A549 (cell line): ENCODE measurements around the gene ZNF526. TPM values are rescaled to one million over a fixed set of nuclear protein-coding genes. Genes with fewer than 3 reads are reported as not detected.

Experiments
- ATAC-seq, 2 experiments: fragments of 200-7000 bp in 1 of 2; fragments of >200 bp in 1 of 2; cut with Nextera tagmentation in 1 of 2; cut with Tn5 transposase in 1 of 2; 3 replicates each; pipeline versions ENCODE4 v1.8.0 to v1.9.1; 2018 to 2020; ENCODE audit warnings: mild to moderate bottlenecking in 1 of 2, moderate library complexity in 1 of 2
- CTCF ChIA-PET: fragments of 300-600 bp; sonication (Branson Sonifier 250); formaldehyde crosslinking; extraction: SDS; loops from one replicate; lab custom pipeline; 2021; ENCODE audit warnings: antibody characterized with exemption, inconsistent platforms; lab: Yijun Ruan, JAX
- POLR2A ChIA-PET: fragments of 350-600 bp; formaldehyde crosslinking; extraction: SDS; loops from one replicate; lab custom pipeline; 2021; ENCODE audit warnings: antibody characterized with exemption, inconsistent platforms; lab: Yijun Ruan, JAX
- DNase-seq, 2 experiments: peaks; one replicate each; pipeline versions ENCODE4 v3.0.0 to v3.0.0-alpha.2; 2011 to 2016; ENCODE audit warnings: low read depth in 1 of 2, low spot score in 1 of 2
- FAIRE-seq: peaks from 2 replicates; lab custom pipeline; 2011; peaks lifted over from hg19 to GRCh38; lab: Jason Lieb, UNC
- H3K27ac ChIP-seq, 2 experiments: fragments of >200 bp; sonication (Bioruptor Twin); formaldehyde crosslinking; 3 replicates each; pipeline ENCODE4 v1.5.1; 2016 to 2017
- H3K4me1 ChIP-seq: fragments of >200 bp; sonication (Bioruptor Twin); formaldehyde crosslinking; 3 replicates; pipeline ENCODE4 v1.6.1; 2016
- H3K4me2 ChIP-seq: fragments of >200 bp; sonication (Bioruptor Twin); formaldehyde crosslinking; 3 replicates; pipeline ENCODE4 v1.6.1; 2016
- H3K4me3 ChIP-seq: fragments of >200 bp; sonication (Bioruptor Twin); formaldehyde crosslinking; 3 replicates; pipeline ENCODE4 v1.5.1; 2016
- H3K9me3 ChIP-seq: fragments of >200 bp; sonication (Bioruptor Twin); formaldehyde crosslinking; 3 replicates; pipeline ENCODE4 v1.6.1; 2016
- BHLHE40 ChIP-seq: IDR thresholded peaks from 2 replicates; pipeline ENCODE4 v1.6.1; 2012; ENCODE audit warnings: low read depth, low read length, inconsistent platforms
- ESRRA ChIP-seq: fragments of 150-350 bp; IDR thresholded peaks from 2 replicates; pipeline ENCODE4 v1.6.1; 2014; ENCODE audit warnings: mild to moderate bottlenecking, low read length, borderline replicate concordance
- GATA3 ChIP-seq: IDR thresholded peaks from 2 replicates; pipeline ENCODE4 v1.6.1; 2012; ENCODE audit warnings: borderline replicate concordance
- KDM1A ChIP-seq: fragments of 200-600 bp; sonication (generic); IDR thresholded peaks from 2 replicates; pipeline ENCODE4 v1.6.1; 2016; ENCODE audit warnings: low read depth, mild to moderate bottlenecking
- MAZ ChIP-seq: fragments of 150-350 bp; IDR thresholded peaks from 2 replicates; pipeline ENCODE4 v1.6.1; 2014; ENCODE audit warnings: antibody characterized with exemption, low read depth, low read length, borderline replicate concordance
- MYC ChIP-seq: IDR thresholded peaks from 2 replicates; pipeline ENCODE4 v1.6.1; 2012; ENCODE audit warnings: mild to moderate bottlenecking, inconsistent platforms, low read length, improper control_type of control experiment, borderline replicate concordance
- POLR2AphosphoS2 ChIP-seq: conservative IDR thresholded peaks from 2 replicates; pipeline ENCODE4 v1.6.1; 2012; ENCODE audit warnings: low read length, improper control_type of control experiment, inconsistent platforms
- SMC3 ChIP-seq: fragments of >200 bp; sonication (Bioruptor Twin); formaldehyde crosslinking; IDR thresholded peaks from 3 replicates; pipeline ENCODE4 v1.6.1; 2018; ENCODE audit warnings: inconsistent platforms
- SREBF2 ChIP-seq: fragments of 450-650 bp; IDR thresholded peaks from 2 replicates; pipeline ENCODE4 v1.6.1; 2014; ENCODE audit warnings: mild to moderate bottlenecking, moderate library complexity
- TFCP2L1 ChIP-seq: fragments of 250-450 bp; sonication (Bioruptor Pico); IDR thresholded peaks from 2 replicates; pipeline ENCODE4 v1.5.0; 2021; ENCODE audit warnings: mild to moderate bottlenecking
- TP53 ChIP-seq: fragments of 250-450 bp; sonication (Bioruptor Pico); IDR thresholded peaks from 2 replicates; pipeline ENCODE4 v1.5.0; 2021; ENCODE audit warnings: mild to moderate bottlenecking, moderate library complexity
- ZFP36 ChIP-seq: fragments of 450-650 bp; IDR thresholded peaks from 2 replicates; pipeline ENCODE4 v1.6.1; 2014; ENCODE audit warnings: borderline replicate concordance; ENCODE audit not compliant: partially characterized antibody
- ZSCAN20 ChIP-seq: fragments of 250-450 bp; sonication (Bioruptor Pico); IDR thresholded peaks from 2 replicates; pipeline ENCODE4 v1.8.0; 2022; ENCODE audit warnings: mild to moderate bottlenecking, moderate library complexity
- WGBS: methylation state at CpG from one replicate; pipeline ENCODE4 v1.1.6; 2017; ENCODE audit errors: missing lambda C conversion rate; 5-methylcytosine and 5-hydroxymethylcytosine counted together
- polyA plus RNA-seq, 4 experiments: library from polyadenylated mRNA; depleted of rRNA in 3 of 4; stranded (reverse); fragments of >200 nt; fragmentation: RNase III in 1 of 4; extraction: RNeasy Plus Mini Kit Qiagen cat#74134 plus additional on column Dnase treatment in 1 of 4; gene quantifications; 2 replicates in 3 of 4; 3 replicates in 1 of 4; pipeline ENCODE4 v1.2.3, GENCODE V29; 2011 to 2017
- TF ChIP-seq, protein P1 (sequence below): IDR thresholded peaks from 2 replicates; pipeline ENCODE4 v1.6.1; 2012; ENCODE audit warnings: low read depth, borderline replicate concordance
- TF ChIP-seq, protein P2 (sequence below): fragments of >200 bp; sonication (Bioruptor Twin); formaldehyde crosslinking; IDR thresholded peaks from 3 replicates; pipeline ENCODE4 v1.6.1; 2016
- TF ChIP-seq, protein P3 (sequence below): fragments of >200 bp; sonication (Bioruptor Twin); formaldehyde crosslinking; IDR thresholded peaks from 3 replicates; pipeline ENCODE4 v1.5.1; 2016
- TF ChIP-seq, protein P4 (sequence below): IDR thresholded peaks from 2 replicates; pipeline ENCODE4 v1.6.1; 2012
- TF ChIP-seq, protein P5 (sequence below): IDR thresholded peaks from 2 replicates; pipeline ENCODE4 v1.6.1; 2012

Gene ZNF526
- polyA plus RNA-seq, 2 of the 4 experiments (the other 2 are of a cell fraction): 7.1 to 12.9 TPM

- TF ChIP-seq ZFP36: no peak
- TF ChIP-seq, protein P1, sequence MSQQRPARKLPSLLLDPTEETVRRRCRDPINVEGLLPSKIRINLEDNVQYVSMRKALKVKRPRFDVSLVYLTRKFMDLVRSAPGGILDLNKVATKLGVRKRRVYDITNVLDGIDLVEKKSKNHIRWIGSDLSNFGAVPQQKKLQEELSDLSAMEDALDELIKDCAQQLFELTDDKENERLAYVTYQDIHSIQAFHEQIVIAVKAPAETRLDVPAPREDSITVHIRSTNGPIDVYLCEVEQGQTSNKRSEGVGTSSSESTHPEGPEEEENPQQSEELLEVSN: no peak
- TF ChIP-seq, all 56 proteins: peak for 0
- Histone ChIP-seq H3K4me2 (no peak overlapping the region), H3K27ac (no peak overlapping the region), H3K9me3 (no peaks in the 10 kb centered on the region), H3K4me1 (peaks cover 81% of the 10 kb centered on the region), H3K4me3 (no peak overlapping the region)
- DNase-seq (no peak), FAIRE-seq (no peak), ATAC-seq (no peak)
- 92% methylated on average over 36 of the region's 36 CpGs for WGBS
- ChIA-PET POLR2A (interaction anchor here (0.8 kb wide), 1 partner anchor 30 kb away, joined by 3 read pairs; the partner anchor contains the start of gene ZNF526), CTCF (interaction anchor here (0.6 to 21.7 kb wide), 10 partner anchors 9 to 141 kb away, joined by 3 to 616 read pairs (median 26); partner anchors contain the start of genes CIC, PAFAH1B3, POU2F2 and PRR19)
These were observed 29.1 kb downstream of the ZNF526 start for GRCh38 chr19:42249149-42249750.

- no peak overlapping the region for H3K4me3 ChIP-seq
- POLR2A ChIA-PET: no interaction called here
- 87% methylated on average over 6 of the region's 6 CpGs for WGBS
- FAIRE-seq (no peak), DNase-seq (no peak), ATAC-seq (no peak)
- peak overlapping the region in 1 of 2 experiments; percentile 94; a peak in 3 of 6 replicates for H3K27ac ChIP-seq
- H3K4me1 ChIP-seq: peaks cover 81% of the 10 kb centered on the region
- CTCF ChIA-PET: interaction anchor here (0.6 to 21.7 kb wide), 11 partner anchors 9 to 141 kb away, joined by 3 to 616 read pairs (median 7); partner anchors contain the start of genes CIC, PAFAH1B3, POU2F2 and PRR19
- TF ChIP-seq POLR2AphosphoS2: 0 out of 2 replicates have a peak, but pooled peaks have one; percentile 43
- TF ChIP-seq, protein P2, sequence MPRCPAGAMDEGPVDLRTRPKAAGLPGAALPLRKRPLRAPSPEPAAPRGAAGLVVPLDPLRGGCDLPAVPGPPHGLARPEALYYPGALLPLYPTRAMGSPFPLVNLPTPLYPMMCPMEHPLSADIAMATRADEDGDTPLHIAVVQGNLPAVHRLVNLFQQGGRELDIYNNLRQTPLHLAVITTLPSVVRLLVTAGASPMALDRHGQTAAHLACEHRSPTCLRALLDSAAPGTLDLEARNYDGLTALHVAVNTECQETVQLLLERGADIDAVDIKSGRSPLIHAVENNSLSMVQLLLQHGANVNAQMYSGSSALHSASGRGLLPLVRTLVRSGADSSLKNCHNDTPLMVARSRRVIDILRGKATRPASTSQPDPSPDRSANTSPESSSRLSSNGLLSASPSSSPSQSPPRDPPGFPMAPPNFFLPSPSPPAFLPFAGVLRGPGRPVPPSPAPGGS: no peak
- H3K4me2 ChIP-seq: peak overlapping the region; percentile 92; the same call in 1 of the 3 replicates
- no peaks in the 10 kb centered on the region for H3K9me3 ChIP-seq
These were observed 29.7 kb downstream of the ZNF526 start for GRCh38 chr19:42249769-42250168.

DNA sequence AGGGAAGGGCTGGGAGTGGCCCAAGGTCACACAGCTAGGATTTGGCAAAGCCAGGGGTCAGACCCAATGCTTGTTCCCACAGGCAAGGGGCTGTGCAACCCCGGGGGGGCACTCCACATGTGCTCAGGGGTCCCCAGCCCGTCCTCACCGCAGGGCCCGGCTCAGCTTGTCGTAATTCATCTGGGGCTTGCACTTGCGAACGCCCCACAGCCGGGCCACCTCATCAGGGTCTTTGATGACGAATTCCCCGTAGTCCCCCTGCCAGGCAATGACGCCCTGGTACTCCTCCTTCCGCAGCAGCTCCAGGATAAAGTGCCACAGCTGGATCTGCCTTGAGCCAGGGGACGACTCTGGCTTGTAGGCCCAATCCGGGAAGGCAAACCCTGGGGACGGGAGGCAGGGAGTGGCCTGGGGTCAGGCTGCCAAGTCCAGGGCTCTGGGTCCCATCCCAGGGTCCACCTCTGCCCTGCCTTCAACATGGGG is 30.1 kb downstream of the ZNF526 start:
- TF ChIP-seq GATA3: no peak
- ATAC-seq: no peak
- Histone ChIP-seq H3K4me2 (peak overlapping the region; percentile 92), H3K27ac (peak overlapping the region; percentile 94 to 96), H3K4me3 (no peak overlapping the region), H3K9me3 (no peaks in the 10 kb centered on the region), H3K4me1 (peaks cover 76% of the 10 kb centered on the region)
- DNase-seq: no peak
- 88% methylated on average over 15 of the region's 15 CpGs for WGBS
- ChIA-PET CTCF (interaction anchor here (0.6 to 21.7 kb wide), 13 partner anchors 10 to 151 kb away, joined by 3 to 616 read pairs (median 7); partner anchors contain the start of genes CIC, PAFAH1B3, POU2F2 and PRR19), POLR2A (no interaction called here)
- FAIRE-seq: peak; percentile 49

GRCh38 chr19:42250666-42251531 is 30.8 kb downstream of the ZNF526 start:
- FAIRE-seq (no peak), ATAC-seq (no peak), DNase-seq (no peak)
- H3K4me3 ChIP-seq: peak overlapping the region; percentile 94
- ChIA-PET POLR2A (interaction anchor here (3.4 kb wide), 1 partner anchor 8 kb away, joined by 28 read pairs; the partner anchor contains the start of gene GSK3A), CTCF (interaction anchor here (0.6 to 21.7 kb wide), 16 partner anchors 8 to 151 kb away, joined by 3 to 616 read pairs (median 6); partner anchors contain the start of genes CIC, PAFAH1B3, POU2F2 and PRR19)
- peaks cover 70% of the 10 kb centered on the region for H3K4me1 ChIP-seq
- H3K27ac ChIP-seq: peak overlapping the region; percentile 94 to 96
- H3K9me3 ChIP-seq: no peaks in the 10 kb centered on the region
- H3K4me2 ChIP-seq: peak overlapping the region; percentile 92
- 45% methylated on average over 18 of the region's 19 CpGs for WGBS
- TF ChIP-seq, protein P2: no peak
- no peak for TF ChIP-seq SREBF2
- no peak for TF ChIP-seq BHLHE40
- no peak for TF ChIP-seq ESRRA
- TF ChIP-seq KDM1A: no peak
- no peak for TF ChIP-seq SMC3
- TF ChIP-seq, protein P3, sequence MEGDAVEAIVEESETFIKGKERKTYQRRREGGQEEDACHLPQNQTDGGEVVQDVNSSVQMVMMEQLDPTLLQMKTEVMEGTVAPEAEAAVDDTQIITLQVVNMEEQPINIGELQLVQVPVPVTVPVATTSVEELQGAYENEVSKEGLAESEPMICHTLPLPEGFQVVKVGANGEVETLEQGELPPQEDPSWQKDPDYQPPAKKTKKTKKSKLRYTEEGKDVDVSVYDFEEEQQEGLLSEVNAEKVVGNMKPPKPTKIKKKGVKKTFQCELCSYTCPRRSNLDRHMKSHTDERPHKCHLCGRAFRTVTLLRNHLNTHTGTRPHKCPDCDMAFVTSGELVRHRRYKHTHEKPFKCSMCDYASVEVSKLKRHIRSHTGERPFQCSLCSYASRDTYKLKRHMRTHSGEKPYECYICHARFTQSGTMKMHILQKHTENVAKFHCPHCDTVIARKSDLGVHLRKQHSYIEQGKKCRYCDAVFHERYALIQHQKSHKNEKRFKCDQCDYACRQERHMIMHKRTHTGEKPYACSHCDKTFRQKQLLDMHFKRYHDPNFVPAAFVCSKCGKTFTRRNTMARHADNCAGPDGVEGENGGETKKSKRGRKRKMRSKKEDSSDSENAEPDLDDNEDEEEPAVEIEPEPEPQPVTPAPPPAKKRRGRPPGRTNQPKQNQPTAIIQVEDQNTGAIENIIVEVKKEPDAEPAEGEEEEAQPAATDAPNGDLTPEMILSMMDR: no peak
- TF ChIP-seq TP53 (CRISPR knock-in tag): no peak
- TF ChIP-seq ZSCAN20: no peak
- TF ChIP-seq, protein P4, sequence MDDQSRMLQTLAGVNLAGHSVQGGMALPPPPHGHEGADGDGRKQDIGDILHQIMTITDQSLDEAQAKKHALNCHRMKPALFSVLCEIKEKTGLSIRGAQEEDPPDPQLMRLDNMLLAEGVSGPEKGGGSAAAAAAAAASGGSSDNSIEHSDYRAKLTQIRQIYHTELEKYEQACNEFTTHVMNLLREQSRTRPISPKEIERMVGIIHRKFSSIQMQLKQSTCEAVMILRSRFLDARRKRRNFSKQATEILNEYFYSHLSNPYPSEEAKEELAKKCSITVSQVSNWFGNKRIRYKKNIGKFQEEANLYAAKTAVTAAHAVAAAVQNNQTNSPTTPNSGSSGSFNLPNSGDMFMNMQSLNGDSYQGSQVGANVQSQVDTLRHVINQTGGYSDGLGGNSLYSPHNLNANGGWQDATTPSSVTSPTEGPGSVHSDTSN: 0 out of 2 replicates have a peak, but pooled peaks have one; percentile 33
- peak; percentile 31; the same call in 1 of the 2 replicates for TF ChIP-seq MYC
- TF ChIP-seq, protein P5, sequence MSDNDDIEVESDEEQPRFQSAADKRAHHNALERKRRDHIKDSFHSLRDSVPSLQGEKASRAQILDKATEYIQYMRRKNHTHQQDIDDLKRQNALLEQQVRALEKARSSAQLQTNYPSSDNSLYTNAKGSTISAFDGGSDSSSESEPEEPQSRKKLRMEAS: peak; percentile 52; the same call in 1 of the 2 replicates
- no peak for TF ChIP-seq TFCP2L1
- no peak for TF ChIP-seq MAZ
